IMR-90 (cell line): Measurements from ENCODE around the gene BTN1A1. TPM values are rescaled to one million over a fixed set of nuclear protein-coding genes. Genes with fewer than 3 reads are reported as not detected.

ENCODE experiments used
- ATAC-seq: fragments of 200-7000 bp; cut with Tn5 transposase; 2 replicates; pipeline ENCODE4 v1.9.1; 2020; ENCODE audit warnings: low read depth, mild to moderate bottlenecking, moderate library complexity
- BruUV-seq: library from RNA; stranded (reverse); fragments of 400-500 nt; replicated peaks from 2 replicates; lab custom pipeline; 2021; lab: Mats Ljungman, UMichigan
- CTCF ChIA-PET: fragments of 300-600 bp; formaldehyde crosslinking; extraction: SDS; loops from one replicate; lab custom pipeline; 2021; ENCODE audit warnings: antibody characterized with exemption; lab: Yijun Ruan, JAX
- POLR2A ChIA-PET: fragments of 300-600 bp; sonication (Branson Sonifier 250); formaldehyde crosslinking; loops from one replicate; lab custom pipeline; 2022; ENCODE audit warnings: antibody characterized with exemption; ENCODE audit not compliant: unreplicated experiment; lab: Charles Lee
- DNase-seq: peaks from one replicate; pipeline ENCODE4 v3.0.0; 2013
- H2AFZ ChIP-seq: replicated peaks from 2 replicates; pipeline ENCODE3; 2013; ENCODE audit warnings: low read length, mild to moderate bottlenecking; ENCODE audit not compliant: poor library complexity
- H2AK5ac ChIP-seq: 2 replicates; pipeline ENCODE4 v1.6.1; 2013; ENCODE audit warnings: low read depth, low read length, inconsistent platforms
- H2AK9ac ChIP-seq: replicated peaks from 2 replicates; pipeline ENCODE3; 2013; ENCODE audit warnings: mild to moderate bottlenecking, low read depth, low read length, moderate library complexity; ENCODE audit not compliant: poor library complexity
- H2BK120ac ChIP-seq: 2 replicates; pipeline ENCODE4 v1.6.1; 2013; ENCODE audit warnings: low read depth, low read length, inconsistent platforms
- H2BK15ac ChIP-seq: 3 replicates; pipeline ENCODE4 v1.6.1; 2013; ENCODE audit warnings: low read depth, low read length, inconsistent platforms
- H2BK20ac ChIP-seq: 2 replicates; pipeline ENCODE4 v1.6.1; 2013; ENCODE audit warnings: low read depth, mild to moderate bottlenecking, inconsistent platforms, low read length, moderate library complexity
- H2BK5ac ChIP-seq: 2 replicates; pipeline ENCODE4 v1.6.1; 2013; ENCODE audit warnings: mild to moderate bottlenecking, low read depth, low read length, inconsistent platforms; ENCODE audit not compliant: poor library complexity, severe bottlenecking
- H3K14ac ChIP-seq: replicated peaks from 2 replicates; pipeline ENCODE4 v1.6.1; 2013; ENCODE audit warnings: low read depth, low read length, inconsistent platforms
- H3K18ac ChIP-seq: 2 replicates; pipeline ENCODE4 v1.6.1; 2013; ENCODE audit warnings: low read depth, low read length, control low read depth
- H3K23ac ChIP-seq: 2 replicates; pipeline ENCODE4 v1.6.1; 2013; ENCODE audit warnings: low read depth, low read length, inconsistent platforms
- H3K27ac ChIP-seq: 2 replicates; pipeline ENCODE4 v1.5.1; 2013; ENCODE audit warnings: mild to moderate bottlenecking, control low read depth, low read length; ENCODE audit not compliant: insufficient read depth
- H3K27me3 ChIP-seq: 2 replicates; pipeline ENCODE4 v1.6.1; 2013; ENCODE audit warnings: low read length; ENCODE audit not compliant: control insufficient read depth, insufficient read depth
- H3K36me3 ChIP-seq: 2 replicates; pipeline ENCODE4 v1.6.1; 2013; ENCODE audit warnings: low read length, mixed read lengths; ENCODE audit not compliant: control insufficient read depth, insufficient read depth
- H3K4ac ChIP-seq: 2 replicates; pipeline ENCODE4 v1.6.1; 2013; ENCODE audit warnings: low read depth, low read length, inconsistent platforms
- H3K4me1 ChIP-seq: 2 replicates; pipeline ENCODE4 v1.6.1; 2013; ENCODE audit warnings: low read length, mixed read lengths; ENCODE audit not compliant: control insufficient read depth, insufficient read depth
- H3K4me2 ChIP-seq: 2 replicates; pipeline ENCODE4 v1.6.1; 2013; ENCODE audit warnings: low read depth, mild to moderate bottlenecking, control low read depth, low read length, moderate library complexity
- H3K4me3 ChIP-seq: 2 replicates; pipeline ENCODE4 v1.5.1; 2013; ENCODE audit warnings: low read depth, mild to moderate bottlenecking, control low read depth, low read length, moderate library complexity; ENCODE audit not compliant: insufficient read depth
- H3K56ac ChIP-seq: 2 replicates; pipeline ENCODE4 v1.6.1; 2013; ENCODE audit warnings: low read length, inconsistent platforms; ENCODE audit not compliant: insufficient read depth; ENCODE audit errors: extremely low read depth
- H3K79me1 ChIP-seq, 2 experiments: 2 replicates each; pipeline ENCODE4 v1.6.1; 2013; ENCODE audit warnings: low read length in 2 of 2, inconsistent platforms in 1 of 2, low read depth in 1 of 2
- H3K9ac ChIP-seq: 2 replicates; pipeline ENCODE4 v1.6.1; 2013; ENCODE audit warnings: low read depth, low read length, control low read depth
- H3K9me1 ChIP-seq: 2 replicates; pipeline ENCODE4 v1.6.1; 2013; ENCODE audit warnings: low read length, inconsistent platforms; ENCODE audit not compliant: insufficient read depth
- H3K9me3 ChIP-seq: 2 replicates; pipeline ENCODE4 v1.6.1; 2013; ENCODE audit warnings: low read length; ENCODE audit not compliant: control insufficient read depth, insufficient read depth
- H4K20me1 ChIP-seq: 2 replicates; pipeline ENCODE4 v1.6.1; 2013; ENCODE audit warnings: low read length, inconsistent platforms; ENCODE audit not compliant: insufficient read depth
- H4K5ac ChIP-seq: 2 replicates; pipeline ENCODE4 v1.6.1; 2013; ENCODE audit warnings: mild to moderate bottlenecking, low read depth, low read length, control low read depth
- H4K8ac ChIP-seq, 2 experiments: 2 replicates each; pipeline ENCODE4 v1.6.1; 2013; ENCODE audit warnings: low read depth in 2 of 2, low read length in 2 of 2, control low read depth in 1 of 2, inconsistent platforms in 1 of 2
- H4K91ac ChIP-seq: 2 replicates; pipeline ENCODE4 v1.6.1; 2013; ENCODE audit warnings: low read depth, low read length, inconsistent platforms; ENCODE audit not compliant: insufficient read depth
- BHLHE40 ChIP-seq: fragments of 150-350 bp; IDR thresholded peaks from 2 replicates; pipeline ENCODE4 v1.6.1; 2016; ENCODE audit warnings: mild to moderate bottlenecking, low read depth, low read length
- CHD1 ChIP-seq: IDR thresholded peaks from 2 replicates; pipeline ENCODE4 v1.6.1; 2012; ENCODE audit warnings: low read depth, low read length, improper control_type of control experiment
- CTCF ChIP-seq: conservative IDR thresholded peaks from 2 replicates; pipeline ENCODE4 v1.5.1; 2012; ENCODE audit warnings: mild to moderate bottlenecking, low read depth, low read length, improper control_type of control experiment
- MAFK ChIP-seq: IDR thresholded peaks from 2 replicates; pipeline ENCODE4 v1.6.1; 2012; ENCODE audit warnings: low read depth, low read length, improper control_type of control experiment
- MAZ ChIP-seq: IDR thresholded peaks from 2 replicates; pipeline ENCODE4 v1.6.1; 2012; ENCODE audit warnings: low read depth, mild to moderate bottlenecking, low read length, improper control_type of control experiment, moderate library complexity, borderline replicate concordance
- MXI1 ChIP-seq: IDR thresholded peaks from 2 replicates; pipeline ENCODE4 v1.6.1; 2012; ENCODE audit warnings: low read depth, mild to moderate bottlenecking, low read length, moderate library complexity, borderline replicate concordance
- NFE2L2 ChIP-seq: fragments of 150-350 bp; IDR thresholded peaks from 2 replicates; pipeline ENCODE4 v1.6.1; 2016; ENCODE audit warnings: low read depth, mild to moderate bottlenecking, low read length
- POLR2A ChIP-seq: IDR thresholded peaks from 2 replicates; pipeline ENCODE4 v1.6.1; 2012; ENCODE audit warnings: mild to moderate bottlenecking, low read depth, low read length
- RAD21 ChIP-seq: IDR thresholded peaks from 2 replicates; pipeline ENCODE4 v1.6.1; 2012; ENCODE audit warnings: low read length, improper control_type of control experiment
- RCOR1 ChIP-seq: IDR thresholded peaks from 2 replicates; pipeline ENCODE4 v1.6.1; 2012; ENCODE audit warnings: mild to moderate bottlenecking, low read length, improper control_type of control experiment; ENCODE audit not compliant: insufficient replicate concordance
- RFX5 ChIP-seq: IDR thresholded peaks from 2 replicates; pipeline ENCODE4 v1.8.0; 2012; ENCODE audit warnings: low read depth, mild to moderate bottlenecking, low read length, moderate library complexity
- SMC3 ChIP-seq: fragments of 150-350 bp; IDR thresholded peaks from 2 replicates; pipeline ENCODE4 v1.6.1; 2016; ENCODE audit warnings: low read depth, mild to moderate bottlenecking, antibody characterized with exemption, low read length, moderate library complexity
- WGBS, 2 experiments: methylation state at CpG; one replicate each; pipeline versions ENCODE4 v1.1.5 to v1.1.7; 2013; ENCODE audit warnings: missing lambda C conversion rate in 2 of 2; ENCODE audit not compliant: insufficient read length in 1 of 2; ENCODE audit errors: extremely low coverage in 2 of 2; 5-methylcytosine and 5-hydroxymethylcytosine counted together
- dilution Hi-C: fragments of 300-500 bp; cut with HindIII; formaldehyde crosslinking; loops from one replicate; pipeline ENCODE4 v1.14.3; 2018; ENCODE audit warnings: low sequenced_read_pairs; ENCODE audit not compliant: unreplicated experiment
- in situ Hi-C: fragments of 300-500 bp; cut with MboI; formaldehyde crosslinking; loops from 3 replicates; pipeline ENCODE4 v1.14.3; 2019; ENCODE audit warnings: low sequenced_read_pairs, inconsistent platforms, mixed read lengths
- intact Hi-C: fragments of 100-400 bp; cut with micrococcal nuclease; formaldehyde crosslinking; loops from 2 replicates; pipeline ENCODE4 v1.10.0; 2022
- polyA plus RNA-seq, 3 experiments: library from polyadenylated mRNA; depleted of rRNA; stranded (reverse); fragments of >200 nt; gene quantifications; 2 replicates each; pipeline ENCODE4 v1.2.3, GENCODE V29; 2012; ENCODE audit warnings: low replicate concordance in 1 of 3
- total RNA-seq: library from RNA; depleted of rRNA; stranded (reverse); fragments of >200 nt; gene quantifications from 2 replicates; pipeline ENCODE4 v1.2.3, GENCODE V29; 2012

BTN1A1 gene
- total and polyA plus RNA-seq, 2 of the 4 experiments (the other 2 are of a cell fraction) = not detected

- Histone ChIP-seq H3K27ac (peak overlapping the region; percentile 87), H4K5ac (peak overlapping the region; percentile 86), H2BK20ac (peak overlapping the region; percentile 74), H3K18ac (peak overlapping the region; percentile 78), H3K9ac (peak overlapping the region; percentile 78), H3K36me3 (peaks cover 22% of the 10 kb centered on the region), H4K8ac (peak overlapping the region; percentile 94 to 98), H3K56ac (peak overlapping the region; percentile 90), H2BK15ac (peak overlapping the region; percentile 90; the same call in 1 of the 3 replicates), H3K4me1 (peaks cover 13% of the 10 kb centered on the region), H4K91ac (peak overlapping the region; percentile 87), H4K20me1 (peaks cover 15% of the 10 kb centered on the region; the same call in 1 of the 2 replicates), H3K14ac (peak overlapping the region; percentile 92), H3K9me1 (peaks cover 33% of the 10 kb centered on the region), H3K4ac (peak overlapping the region; percentile 96), H2BK5ac (peak overlapping the region; percentile 82), H3K79me1 (peaks cover 29 to 50% of the 10 kb centered on the region in 2 experiments), H2AK5ac (peak overlapping the region; percentile 84; the same call in 1 of the 2 replicates), H3K4me2 (peak overlapping the region; percentile 85), H2BK120ac (peak overlapping the region; percentile 92), H3K4me3 (peak overlapping the region; percentile 24; the same call in 1 of the 2 replicates), H2AK9ac (peak overlapping the region; percentile 94), H3K23ac (peak overlapping the region; percentile 71), H2AFZ (peak overlapping the region; percentile 91), H3K27me3 (no peaks in the 10 kb centered on the region), H3K9me3 (no peaks in the 10 kb centered on the region)
- TF ChIP-seq POLR2A (no peak), RAD21 (no peak), NFE2L2 (no peak), CHD1 (no peak), RCOR1 (no peak), MAZ (no peak), MXI1 (no peak), RFX5 (no peak), CTCF (no peak), BHLHE40 (no peak), SMC3 (no peak), MAFK (no peak)
- no TSS peak for BruUV-seq
- ChIA-PET POLR2A (no interaction called here), CTCF (no interaction called here)
- in situ Hi-C loops (no loop called here), dilution Hi-C loops (no loop called here), intact Hi-C loops (loop anchor here (5.0 kb wide), 1 partner anchor 80 kb away; the partner anchor contains the start of gene HMGN4)
- ATAC-seq (peak; percentile 48), DNase-seq (no peak)
- no CpG with 5 or more reads among the region's 9 CpGs for WGBS, 2 experiments
Observed at GRCh38 chr6:26457264-26457805, 42.8 kb upstream of the BTN1A1 start.
